ENCODE measurements around the gene CCDC28A.

- no peak for TF ChIP-seq CTCF (IDR thresholded peaks at IDR 0.05)
- TF ChIP-seq POLR2A (IDR thresholded peaks at IDR 0.05), result no peak
Observed at GRCh38 chr6:138785079-138785478, 11.5 kb downstream of the CCDC28A start.
